PC-9 (cell line): ENCODE results near the gene CDC37L1.

Experiments
- CTCF ChIP-seq: fragments of 200-600 bp; sonication (generic); conservative IDR thresholded peaks from 2 replicates; pipeline ENCODE4 v1.6.1; 2017; ENCODE audit warnings: mixed run types, antibody characterized with exemption, mild to moderate bottlenecking, moderate library complexity
- EZH2 ChIP-seq: fragments of 200-600 bp; sonication (generic); IDR thresholded peaks from 2 replicates; pipeline ENCODE4 v1.8.0; 2017; ENCODE audit warnings: antibody characterized with exemption, low read depth

GRCh38 chr9:4670591-4670990, 8.8 kb upstream of the CDC37L1 start:
- TF ChIP-seq CTCF (no peak), EZH2 (no peak)
